Kidney epithelial cell (primary cell): ENCODE measurements around the gene GPC1. TPM values are rescaled to one million over a fixed set of nuclear protein-coding genes. Genes with fewer than 3 reads are reported as not detected.
A peak's percentile ranks its signal among the peaks of the same experiment; 100 is the strongest.

ENCODE experiments used
- DNase-seq: peaks from one replicate; pipeline ENCODE4 v3.0.0-alpha.2; 2010; ENCODE audit warnings: low read depth
- H3K27me3 ChIP-seq: 2 replicates; pipeline ENCODE4 v1.6.0; 2011; ENCODE audit warnings: low read length; ENCODE audit not compliant: control insufficient read depth, insufficient read depth
- H3K36me3 ChIP-seq: 2 replicates; pipeline ENCODE4 v1.5.1; 2011; ENCODE audit warnings: low read length; ENCODE audit not compliant: control insufficient read depth, insufficient read depth
- H3K4me3 ChIP-seq: 2 replicates; pipeline ENCODE4 v1.5.1; 2011; ENCODE audit warnings: low read depth, mild to moderate bottlenecking, control low read depth, low read length
- total RNA-seq: library from RNA; depleted of rRNA; stranded (reverse); fragments of >200 nt; gene quantifications from 2 replicates; pipeline ENCODE4 v1.2.3, GENCODE V29; 2015
- TF ChIP-seq, protein P1 (sequence below): IDR thresholded peaks from 2 replicates; pipeline ENCODE4 v1.5.1; 2011; ENCODE audit warnings: mild to moderate bottlenecking, moderate library complexity, low read length, control low read depth, inconsistent platforms; ENCODE audit not compliant: insufficient read depth, poor library complexity, severe bottlenecking

GPC1 gene
- total RNA-seq, 1 donor from 2014 or later: 75.2 TPM

DNA sequence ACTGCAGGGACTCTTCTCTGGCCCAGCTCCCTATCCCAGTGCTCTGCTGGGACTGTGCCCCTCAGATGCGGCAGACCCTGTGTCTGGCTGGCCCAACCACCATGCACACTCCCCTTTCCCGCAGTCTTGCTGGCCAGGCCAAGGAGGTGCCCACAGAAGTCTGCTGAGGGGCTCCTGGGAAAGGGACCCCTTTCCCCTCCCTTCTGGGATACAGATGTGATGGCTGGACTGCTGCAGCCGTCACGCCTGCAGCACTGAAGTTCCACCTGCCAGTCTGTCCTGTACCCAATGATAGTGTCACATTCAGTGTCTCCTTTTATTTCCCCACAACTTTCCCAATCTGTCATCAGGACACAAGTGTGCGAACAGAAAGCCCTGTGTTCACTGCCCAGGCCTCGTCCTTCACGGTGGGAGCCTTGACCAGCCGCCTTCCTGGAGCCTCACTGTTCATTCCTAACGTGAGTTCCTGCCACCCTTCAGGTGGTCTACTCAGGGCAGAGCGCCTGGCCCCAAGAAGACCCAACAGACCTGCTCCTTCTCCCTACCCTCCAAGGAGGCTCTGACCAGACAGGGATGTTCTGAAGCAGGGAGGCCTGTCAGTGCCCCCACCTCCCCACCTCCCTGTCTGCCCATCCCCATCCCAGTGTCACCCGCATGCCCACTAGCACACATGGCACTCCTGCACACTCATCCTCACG is 75.2 kb downstream of the GPC1 start:
- Histone ChIP-seq H3K27me3 (no peaks in the 10 kb centered on the region), H3K4me3 (no peak overlapping the region), H3K36me3 (no peaks in the 10 kb centered on the region)
- DNase-seq: no peak
- TF ChIP-seq, protein P1, sequence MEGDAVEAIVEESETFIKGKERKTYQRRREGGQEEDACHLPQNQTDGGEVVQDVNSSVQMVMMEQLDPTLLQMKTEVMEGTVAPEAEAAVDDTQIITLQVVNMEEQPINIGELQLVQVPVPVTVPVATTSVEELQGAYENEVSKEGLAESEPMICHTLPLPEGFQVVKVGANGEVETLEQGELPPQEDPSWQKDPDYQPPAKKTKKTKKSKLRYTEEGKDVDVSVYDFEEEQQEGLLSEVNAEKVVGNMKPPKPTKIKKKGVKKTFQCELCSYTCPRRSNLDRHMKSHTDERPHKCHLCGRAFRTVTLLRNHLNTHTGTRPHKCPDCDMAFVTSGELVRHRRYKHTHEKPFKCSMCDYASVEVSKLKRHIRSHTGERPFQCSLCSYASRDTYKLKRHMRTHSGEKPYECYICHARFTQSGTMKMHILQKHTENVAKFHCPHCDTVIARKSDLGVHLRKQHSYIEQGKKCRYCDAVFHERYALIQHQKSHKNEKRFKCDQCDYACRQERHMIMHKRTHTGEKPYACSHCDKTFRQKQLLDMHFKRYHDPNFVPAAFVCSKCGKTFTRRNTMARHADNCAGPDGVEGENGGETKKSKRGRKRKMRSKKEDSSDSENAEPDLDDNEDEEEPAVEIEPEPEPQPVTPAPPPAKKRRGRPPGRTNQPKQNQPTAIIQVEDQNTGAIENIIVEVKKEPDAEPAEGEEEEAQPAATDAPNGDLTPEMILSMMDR: no peak

DNA sequence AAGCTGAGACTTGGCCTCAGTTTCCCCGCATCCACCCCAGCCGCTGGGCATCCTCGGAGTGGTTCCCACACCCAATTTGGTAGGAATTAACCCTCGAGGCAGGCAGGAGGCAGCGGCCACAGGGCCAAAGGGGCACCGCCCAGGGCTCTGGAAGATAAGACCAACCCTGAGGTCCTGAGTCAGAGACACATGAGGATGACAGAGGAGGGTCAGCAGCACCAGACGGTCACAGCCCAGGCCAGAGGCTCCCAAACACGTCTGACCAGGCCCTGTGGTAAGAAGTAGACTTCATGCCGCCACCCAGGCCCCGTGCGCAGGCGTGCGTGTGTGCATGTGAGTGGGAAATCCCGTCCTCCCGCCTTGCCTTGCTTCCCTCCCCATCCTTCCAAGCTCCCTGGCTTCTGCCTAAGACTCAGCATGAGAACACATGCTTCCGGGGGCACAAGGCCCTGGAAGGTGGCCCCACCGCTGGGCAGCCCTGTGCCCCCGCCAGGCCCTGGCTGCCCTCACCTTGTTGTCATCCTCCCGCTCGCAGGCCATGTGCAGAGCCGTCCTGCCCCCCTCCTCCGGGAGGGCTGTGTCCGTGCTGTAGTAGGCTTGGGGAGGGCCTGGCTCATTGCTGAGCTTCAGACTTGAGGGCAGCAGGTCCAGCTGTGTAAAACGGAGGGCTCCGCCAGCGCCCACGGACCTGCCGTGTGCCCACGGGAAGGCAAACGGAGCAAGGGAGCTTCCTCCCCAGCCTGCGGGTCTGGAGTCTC is 76.1 kb downstream of the GPC1 start:
- no peaks in the 10 kb centered on the region for H3K36me3 ChIP-seq
- TF ChIP-seq, protein P1: no peak
- H3K27me3 ChIP-seq: no peaks in the 10 kb centered on the region
- no peak overlapping the region for H3K4me3 ChIP-seq
- DNase-seq: no peak

DNA sequence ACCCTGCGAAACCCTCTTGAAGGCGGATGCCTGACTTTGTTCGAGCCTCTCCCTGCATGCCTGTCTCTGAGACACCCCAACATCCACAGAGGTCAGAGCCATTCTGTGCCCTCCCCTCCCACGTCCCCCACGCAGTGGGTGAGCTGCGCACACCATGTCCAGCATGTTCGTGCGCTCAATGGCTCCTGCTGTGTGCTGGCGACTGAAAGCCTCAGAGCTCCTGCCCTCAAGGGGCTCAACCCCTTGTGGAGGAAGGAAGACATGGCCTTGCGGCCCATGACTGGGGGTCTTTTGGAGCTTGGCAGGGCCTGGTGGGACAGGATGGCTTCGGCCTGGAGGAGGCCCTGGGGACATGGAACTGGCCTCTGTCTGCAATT is 76.6 kb downstream of the GPC1 start:
- no peaks in the 10 kb centered on the region for H3K27me3 ChIP-seq
- no peaks in the 10 kb centered on the region for H3K36me3 ChIP-seq
- TF ChIP-seq, protein P1: no peak
- H3K4me3 ChIP-seq: no peak overlapping the region
- DNase-seq: no peak

DNA sequence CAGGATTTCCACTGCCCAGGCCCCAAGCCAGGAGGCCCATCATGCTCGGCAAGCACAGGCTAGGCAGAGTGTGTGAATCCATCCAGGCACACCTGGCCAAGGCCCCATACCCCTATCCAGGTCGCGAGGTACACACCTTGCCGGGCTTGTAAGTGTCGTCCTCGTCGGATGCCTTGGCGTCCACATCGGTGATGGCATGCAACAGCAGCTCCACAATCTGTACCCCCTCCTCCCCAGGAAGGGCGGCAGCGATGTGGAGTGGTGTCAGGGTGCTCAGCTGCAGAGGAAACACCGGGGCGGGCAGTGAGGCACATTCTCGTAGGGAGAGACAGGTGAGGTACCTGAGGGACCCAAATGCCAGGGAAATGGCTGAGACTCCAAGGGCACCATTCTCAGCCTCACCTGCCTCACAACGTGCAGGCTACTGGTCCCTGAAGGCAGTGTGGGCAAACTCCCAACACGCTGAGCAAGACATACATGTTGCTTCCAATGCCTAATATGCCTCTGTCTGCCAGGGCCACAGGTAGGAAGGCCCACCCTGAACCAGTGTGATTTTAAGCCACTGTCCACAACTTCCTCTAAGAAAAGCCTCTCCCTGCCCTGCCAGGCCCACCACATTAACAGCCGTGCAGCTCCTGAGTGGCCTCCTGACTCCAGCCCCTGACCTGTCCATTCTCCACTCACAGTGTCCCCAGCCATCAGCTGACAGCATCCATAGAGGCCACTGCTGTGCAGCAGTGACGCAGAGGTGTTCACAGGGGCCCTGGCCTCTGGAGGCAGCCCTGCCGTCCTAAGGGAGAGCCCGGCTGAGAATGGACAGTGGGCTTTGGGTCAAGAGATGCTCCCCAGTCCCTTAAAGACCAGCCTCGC is 77.4 kb downstream of the GPC1 start:
- TF ChIP-seq, protein P1: no peak
- H3K4me3 ChIP-seq: no peak overlapping the region
- no peak for DNase-seq
- H3K36me3 ChIP-seq: no peaks in the 10 kb centered on the region
- H3K27me3 ChIP-seq: no peaks in the 10 kb centered on the region

GRCh38 chr2:240513549-240514287 is 78.3 kb downstream of the GPC1 start:
- DNase-seq: peak; percentile 26
- Histone ChIP-seq H3K4me3 (no peak overlapping the region), H3K27me3 (no peaks in the 10 kb centered on the region), H3K36me3 (no peaks in the 10 kb centered on the region)
- TF ChIP-seq, protein P1: peak; percentile 93
